Hepatocyte (in vitro differentiated cells): ENCODE measurements around the gene DOP1A.

Experiments used
- CTCF ChIP-seq: fragments of 200-600 bp; sonication (generic); IDR thresholded peaks from 2 replicates; pipeline ENCODE4 v1.5.1; 2016; ENCODE audit warnings: antibody characterized with exemption, mild to moderate bottlenecking; ENCODE audit not compliant: poor library complexity
- EZH2 ChIP-seq: fragments of 200-600 bp; sonication (generic); IDR thresholded peaks from 2 replicates; pipeline ENCODE4 v1.6.1; 2016; ENCODE audit warnings: antibody characterized with exemption, mild to moderate bottlenecking, borderline replicate concordance

GRCh38 chr6:83065511-83066192, 1.8 kb upstream of the DOP1A start, which contains the start of gene UBE3D:
- peak; percentile 99 for TF ChIP-seq CTCF
- no peak for TF ChIP-seq EZH2
